HG03575 (cell line): ENCODE data around the gene GMDS.
"Not testable (repeated sequence)": the region's sequence is repeated elsewhere in the genome, so short reads cannot be mapped to it uniquely, and the experiment has no call there.

Experiments
- ATAC-seq: cut with Tn5 transposase; IDR thresholded peaks from one replicate; pipeline ENCODE4 v1.9.1; 2021; ENCODE audit not compliant: unreplicated experiment, insufficient number of reproducible peaks, low FRiP score; ENCODE audit errors: extremely low read depth

Gene GMDS

GRCh38 chr6:1765160-1765903 is 480.1 kb downstream of the GMDS start:
- no peak for ATAC-seq

- no peak for ATAC-seq
Measured at GRCh38 chr6:1764397-1764987, 480.9 kb downstream of the GMDS start.

GRCh38 chr6:1763404-1763803 is 482.0 kb downstream of the GMDS start:
- ATAC-seq = no peak

- no peak for ATAC-seq
Measured at GRCh38 chr6:1762203-1762602, 483.2 kb downstream of the GMDS start.

GRCh38 chr6:1761477-1761877 is 483.9 kb downstream of the GMDS start:
- no peak for ATAC-seq

GRCh38 chr6:1760876-1761275 is 484.5 kb downstream of the GMDS start:
- ATAC-seq = no peak

- ATAC-seq = no peak
Measured at GRCh38 chr6:1759870-1760269, 485.5 kb downstream of the GMDS start.

GRCh38 chr6:1758076-1758679 is 487.2 kb downstream of the GMDS start:
- ATAC-seq = no peak

- no peak for ATAC-seq
Measured at GRCh38 chr6:1757131-1757530, 488.3 kb downstream of the GMDS start.

GRCh38 chr6:1756472-1757129 is 488.8 kb downstream of the GMDS start:
- no peak for ATAC-seq

- not testable (repeated sequence) for ATAC-seq
Measured at GRCh38 chr6:1751063-1751462, 494.3 kb downstream of the GMDS start.

GRCh38 chr6:1749041-1749440 is 496.4 kb downstream of the GMDS start:
- no peak for ATAC-seq

GRCh38 chr6:1747531-1747930 is 497.9 kb downstream of the GMDS start:
- no peak for ATAC-seq

- ATAC-seq = no peak
Measured at GRCh38 chr6:1747003-1747402, 498.4 kb downstream of the GMDS start.

- no peak for ATAC-seq
Measured at GRCh38 chr6:1745814-1746213, 499.6 kb downstream of the GMDS start.

GRCh38 chr6:1744543-1744942 is 500.9 kb downstream of the GMDS start:
- ATAC-seq = no peak

- ATAC-seq = peak; percentile 86
Measured at GRCh38 chr6:1739680-1740079, 505.7 kb downstream of the GMDS start.

GRCh38 chr6:1739220-1739619 is 506.2 kb downstream of the GMDS start:
- peak; percentile 9 for ATAC-seq

- ATAC-seq = no peak
Measured at GRCh38 chr6:1738558-1739081, 506.8 kb downstream of the GMDS start.
